Body of pancreas (tissue), 4 donors: Measurements from ENCODE around the gene SNCAIP.

Experiments used
- POLR2A ChIP-seq, 3 donors: fragments of 450-650 bp; IDR thresholded peaks; one replicate each; pipeline ENCODE4 v1.6.1; 2016; ENCODE audit warnings: antibody characterized with exemption in 3 of 3, mild to moderate bottlenecking in 2 of 3
- TF ChIP-seq, protein P1 (sequence below), 7 experiments: fragments of 450-650 bp in 4 of 7; fragments of 200-600 bp in 3 of 7; sonication (generic) in 3 of 7; IDR thresholded peaks; one replicate each; pipeline ENCODE4 v1.5.1; 2016 to 2019; ENCODE audit warnings: antibody characterized with exemption in 7 of 7

DNA sequence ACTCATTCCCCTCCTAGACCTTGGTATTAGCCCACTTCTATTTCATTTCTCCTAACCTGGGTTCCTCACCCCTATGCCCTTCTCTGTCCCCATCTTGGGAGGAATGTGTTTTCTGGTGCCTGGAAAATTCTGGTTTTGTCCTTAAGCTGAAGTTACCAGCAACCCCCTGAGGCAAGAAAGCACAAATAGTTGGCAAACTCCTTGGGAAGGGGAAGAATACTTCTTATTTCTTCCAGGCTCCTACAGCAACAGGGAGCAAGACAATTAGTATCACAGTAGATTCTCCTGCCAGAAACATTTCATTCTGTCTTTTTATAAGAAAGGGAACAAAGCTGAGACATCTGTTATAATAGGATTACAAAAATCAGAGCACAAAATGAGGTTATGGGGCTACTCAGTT lies 142.5 kb downstream of the SNCAIP start:
- TF ChIP-seq, protein P1, sequence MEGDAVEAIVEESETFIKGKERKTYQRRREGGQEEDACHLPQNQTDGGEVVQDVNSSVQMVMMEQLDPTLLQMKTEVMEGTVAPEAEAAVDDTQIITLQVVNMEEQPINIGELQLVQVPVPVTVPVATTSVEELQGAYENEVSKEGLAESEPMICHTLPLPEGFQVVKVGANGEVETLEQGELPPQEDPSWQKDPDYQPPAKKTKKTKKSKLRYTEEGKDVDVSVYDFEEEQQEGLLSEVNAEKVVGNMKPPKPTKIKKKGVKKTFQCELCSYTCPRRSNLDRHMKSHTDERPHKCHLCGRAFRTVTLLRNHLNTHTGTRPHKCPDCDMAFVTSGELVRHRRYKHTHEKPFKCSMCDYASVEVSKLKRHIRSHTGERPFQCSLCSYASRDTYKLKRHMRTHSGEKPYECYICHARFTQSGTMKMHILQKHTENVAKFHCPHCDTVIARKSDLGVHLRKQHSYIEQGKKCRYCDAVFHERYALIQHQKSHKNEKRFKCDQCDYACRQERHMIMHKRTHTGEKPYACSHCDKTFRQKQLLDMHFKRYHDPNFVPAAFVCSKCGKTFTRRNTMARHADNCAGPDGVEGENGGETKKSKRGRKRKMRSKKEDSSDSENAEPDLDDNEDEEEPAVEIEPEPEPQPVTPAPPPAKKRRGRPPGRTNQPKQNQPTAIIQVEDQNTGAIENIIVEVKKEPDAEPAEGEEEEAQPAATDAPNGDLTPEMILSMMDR (IDR thresholded peaks at IDR 0.05) = no peak
- no peak for TF ChIP-seq POLR2A (IDR thresholded peaks at IDR 0.05)
